B cell (primary cell): ENCODE measurements around the gene RXYLT1.

Experiments used
- CTCF ChIP-seq: fragments of 200-600 bp; IDR thresholded peaks from one replicate; pipeline ENCODE4 v1.8.0; 2022; ENCODE audit warnings: antibody characterized with exemption, mild to moderate bottlenecking
- EZH2 ChIP-seq: IDR thresholded peaks from 2 replicates; pipeline ENCODE4 v1.6.1; 2012; ENCODE audit warnings: borderline replicate concordance, low read depth, mild to moderate bottlenecking, moderate library complexity, low read length; ENCODE audit not compliant: insufficient read depth, poor library complexity, severe bottlenecking

DNA sequence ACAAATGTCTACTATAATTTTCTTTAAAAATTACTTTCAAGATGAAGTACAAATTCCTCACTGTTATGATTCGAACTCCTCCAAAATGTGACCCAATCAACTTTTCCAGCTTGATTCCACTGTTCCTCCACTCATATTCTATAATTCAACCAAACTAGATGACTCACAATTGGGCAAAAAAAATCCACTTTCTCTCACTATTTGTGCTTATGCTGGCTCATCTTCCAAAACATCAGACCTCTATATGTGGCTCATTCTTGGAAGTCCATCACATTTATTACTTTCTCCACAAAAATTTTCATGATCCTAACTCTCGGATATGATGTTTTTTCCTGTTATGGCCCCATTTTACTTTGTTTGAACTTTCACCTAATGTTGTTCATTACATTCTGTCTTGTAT, 26.9 kb upstream of the RXYLT1 start:
- no peak for TF ChIP-seq CTCF
- TF ChIP-seq EZH2: no peak
